Suprapubic skin (tissue), 4 donors: ENCODE data around the gene CARD10.

Source experiments
- POLR2A ChIP-seq, 2 donors: fragments of 450-650 bp; IDR thresholded peaks; one replicate each; pipeline ENCODE4 v1.6.1; 2017; ENCODE audit warnings: antibody characterized with exemption in 2 of 2, mild to moderate bottlenecking in 2 of 2, moderate library complexity in 2 of 2
- POLR2AphosphoS5 ChIP-seq, 3 donors: sonication (generic); formaldehyde crosslinking; IDR thresholded peaks; one replicate each; pipeline ENCODE4 v1.6.1; 2017; ENCODE audit warnings: antibody characterized with exemption in 3 of 3
- TF ChIP-seq, protein P1 (sequence below), 2 donors: fragments of 200-600 bp in 1 of 2; fragments of 450-650 bp in 1 of 2; sonication (generic) in 1 of 2; IDR thresholded peaks; one replicate each; pipeline ENCODE4 v1.5.1; 2016 to 2019; ENCODE audit warnings: antibody characterized with exemption in 2 of 2, mild to moderate bottlenecking in 1 of 2, moderate library complexity in 1 of 2

DNA sequence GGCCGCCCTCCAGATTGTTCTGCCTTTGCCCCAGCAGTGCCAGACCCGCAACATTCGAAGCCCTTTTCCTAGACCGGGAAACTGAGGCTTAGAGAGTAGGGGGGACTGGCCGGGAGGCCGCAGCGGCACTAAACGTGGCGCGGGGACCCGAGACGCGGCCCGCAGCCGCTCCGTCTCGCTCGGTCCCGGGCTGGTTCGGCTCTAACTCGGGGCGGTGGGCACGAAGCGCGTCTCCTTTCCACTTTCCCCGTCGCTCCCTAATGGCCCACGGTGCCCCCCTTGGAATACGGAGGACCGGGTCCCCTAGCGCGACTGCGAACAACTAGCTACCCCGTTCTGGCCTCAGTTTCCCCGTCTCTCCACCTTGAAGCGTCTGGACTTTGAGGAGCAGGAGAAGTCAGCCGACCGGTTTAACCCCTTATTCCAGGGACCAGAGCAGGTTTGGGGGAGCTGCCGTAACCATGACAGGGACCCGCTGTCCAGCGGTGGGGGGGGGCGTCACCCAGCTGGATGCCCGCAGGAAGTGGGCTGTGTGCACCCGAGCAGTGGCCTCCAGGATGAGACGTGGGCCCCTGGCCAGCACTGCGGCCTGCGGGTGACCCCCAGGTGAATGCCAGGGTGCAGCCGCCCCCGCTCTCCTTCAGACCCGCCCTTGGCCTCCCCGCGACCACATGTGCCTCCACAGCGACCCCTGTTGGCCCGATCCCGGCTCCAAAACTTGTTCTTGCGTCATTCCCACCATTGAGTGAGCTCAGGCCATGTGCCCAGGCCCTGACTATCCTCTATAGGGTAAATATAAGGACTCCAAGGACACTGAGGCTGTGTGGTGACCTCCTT, 42.2 kb upstream of the CARD10 start:
- TF ChIP-seq, protein P1, sequence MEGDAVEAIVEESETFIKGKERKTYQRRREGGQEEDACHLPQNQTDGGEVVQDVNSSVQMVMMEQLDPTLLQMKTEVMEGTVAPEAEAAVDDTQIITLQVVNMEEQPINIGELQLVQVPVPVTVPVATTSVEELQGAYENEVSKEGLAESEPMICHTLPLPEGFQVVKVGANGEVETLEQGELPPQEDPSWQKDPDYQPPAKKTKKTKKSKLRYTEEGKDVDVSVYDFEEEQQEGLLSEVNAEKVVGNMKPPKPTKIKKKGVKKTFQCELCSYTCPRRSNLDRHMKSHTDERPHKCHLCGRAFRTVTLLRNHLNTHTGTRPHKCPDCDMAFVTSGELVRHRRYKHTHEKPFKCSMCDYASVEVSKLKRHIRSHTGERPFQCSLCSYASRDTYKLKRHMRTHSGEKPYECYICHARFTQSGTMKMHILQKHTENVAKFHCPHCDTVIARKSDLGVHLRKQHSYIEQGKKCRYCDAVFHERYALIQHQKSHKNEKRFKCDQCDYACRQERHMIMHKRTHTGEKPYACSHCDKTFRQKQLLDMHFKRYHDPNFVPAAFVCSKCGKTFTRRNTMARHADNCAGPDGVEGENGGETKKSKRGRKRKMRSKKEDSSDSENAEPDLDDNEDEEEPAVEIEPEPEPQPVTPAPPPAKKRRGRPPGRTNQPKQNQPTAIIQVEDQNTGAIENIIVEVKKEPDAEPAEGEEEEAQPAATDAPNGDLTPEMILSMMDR (IDR thresholded peaks at IDR 0.05), result peak; percentile 80 to 87
- TF ChIP-seq POLR2A (IDR thresholded peaks at IDR 0.05) (peak in 1 of 2 donors; percentile 12), POLR2AphosphoS5 (IDR thresholded peaks at IDR 0.05) (peak in 2 of 3 donors; percentile 61 to 64)
